HepG2 (cell line): ENCODE data around the gene GGA3.

ENCODE experiments used
- ARID2 ChIP-seq: sonication (generic); formaldehyde crosslinking; IDR thresholded peaks from 2 replicates; pipeline ENCODE4 v1.8.1; 2022; ENCODE audit warnings: mild to moderate bottlenecking, missing genetic modification reagents, borderline replicate concordance
- CHD4 ChIP-seq: fragments of 200-600 bp; sonication (generic); IDR thresholded peaks from 2 replicates; pipeline ENCODE4 v1.7.0; 2017; ENCODE audit warnings: mild to moderate bottlenecking, low read length, borderline replicate concordance
- ELF3 ChIP-seq: IDR thresholded peaks from 2 replicates; pipeline ENCODE4 v1.6.1; 2016; ENCODE audit warnings: missing genetic modification reagents, missing compliant biosample characterization
- POLR2A ChIP-seq, 2 experiments: IDR thresholded peaks; 2 replicates each; pipeline ENCODE4 v1.6.1; 2011; ENCODE audit warnings: low read depth in 2 of 2, low read length in 2 of 2, mild to moderate bottlenecking in 1 of 2, moderate library complexity in 1 of 2; ENCODE audit not compliant: insufficient read depth in 1 of 2
- RELA ChIP-seq: sonication (generic); formaldehyde crosslinking; IDR thresholded peaks from 2 replicates; pipeline ENCODE4 v1.4.0; 2020; ENCODE audit warnings: missing genetic modification reagents
- TF ChIP-seq, protein P1 (sequence below): sonication (generic); formaldehyde crosslinking; IDR thresholded peaks from 2 replicates; pipeline ENCODE4 v1.4.0; 2020; ENCODE audit warnings: missing genetic modification reagents, low read depth, mild to moderate bottlenecking, borderline replicate concordance

- no peak for TF ChIP-seq CHD4
- TF ChIP-seq POLR2A (IDR thresholded peaks at IDR 0.05; ENCODE audit: insufficient read depth in 1 of 2, low read depth in 2 of 2, low read length in 2 of 2), result no peak
- no peak for TF ChIP-seq RELA (CRISPR knock-in tag)
- no peak for TF ChIP-seq ARID2 (CRISPR knock-in tag)
- TF ChIP-seq ELF3 (CRISPR knock-in tag), result no peak
- TF ChIP-seq, protein P1, sequence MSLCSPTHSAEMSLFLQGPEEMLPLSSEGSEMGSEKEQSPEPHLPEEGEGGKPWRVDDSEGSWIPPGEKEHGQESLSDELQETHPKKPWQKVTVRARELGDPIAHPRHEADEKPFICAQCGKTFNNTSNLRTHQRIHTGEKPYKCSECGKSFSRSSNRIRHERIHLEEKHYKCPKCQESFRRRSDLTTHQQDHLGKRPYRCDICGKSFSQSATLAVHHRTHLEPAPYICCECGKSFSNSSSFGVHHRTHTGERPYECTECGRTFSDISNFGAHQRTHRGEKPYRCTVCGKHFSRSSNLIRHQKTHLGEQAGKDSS (CRISPR knock-in tag), result no peak
Measured at GRCh38 chr17:75252039-75252816, 9.2 kb downstream of the GGA3 start.
